OCI-LY3 (cell line): ENCODE data around the gene SLC12A5.

Source experiments
- CTCF ChIP-seq: fragments of 200-600, 300-600 bp; sonication (generic); IDR thresholded peaks from 2 replicates; pipeline ENCODE4 v1.5.1; 2014; ENCODE audit warnings: antibody characterized with exemption, low read length, low read depth
- EZH2phosphoT487 ChIP-seq: fragments of 200-600 bp; shearing (Covaris generic); IDR thresholded peaks from 2 replicates; pipeline ENCODE4 v1.6.1; 2018; ENCODE audit warnings: antibody characterized with exemption, mixed run types, low read depth

- TF ChIP-seq CTCF (no peak), EZH2phosphoT487 (no peak)
Measured at GRCh38 chr20:46028110-46028509, 905 bp upstream of the SLC12A5 start.
